BLaER1 treated with 17β-estradiol and CSF1 and Interleukin-3, amounts not matched to agents 10 nM and 100 nM (cell line): Measurements from ENCODE around the gene KCNIP3.

Experiments used
- H3K27ac ChIP-seq, 11 experiments: shearing (Covaris generic); formaldehyde crosslinking; 2 replicates each; pipeline ENCODE4 v1.8.1; 2022
- H3K27me3 ChIP-seq, 11 experiments: shearing (Covaris generic); formaldehyde crosslinking; 2 replicates each; pipeline ENCODE4 v1.8.1; 2022
- H3K36me3 ChIP-seq, 11 experiments: shearing (Covaris generic); formaldehyde crosslinking; 2 replicates each; pipeline ENCODE4 v1.8.1; 2022
- H3K4me1 ChIP-seq, 10 experiments: shearing (Covaris generic); formaldehyde crosslinking; 2 replicates each; pipeline ENCODE4 v1.8.1; 2022
- H3K4me2 ChIP-seq, 11 experiments: shearing (Covaris generic); formaldehyde crosslinking; 2 replicates each; pipeline ENCODE4 v1.8.1; 2022
- H3K4me3 ChIP-seq, 10 experiments: shearing (Covaris generic); formaldehyde crosslinking; 2 replicates each; pipeline ENCODE4 v1.8.1; 2022
- H3K9ac ChIP-seq, 11 experiments: shearing (Covaris generic); formaldehyde crosslinking; 2 replicates each; pipeline ENCODE4 v1.8.1; 2022
- H3K9me3 ChIP-seq, 11 experiments: shearing (Covaris generic); formaldehyde crosslinking; replicated peaks in 1 of 11; 2 replicates each; pipeline ENCODE4 v1.8.1; 2022
- H4K20me1 ChIP-seq, 11 experiments: shearing (Covaris generic); formaldehyde crosslinking; 2 replicates each; pipeline ENCODE4 v1.8.1; 2022
- Cebpa-rat ChIP-seq, 11 experiments: shearing (Covaris generic); IDR thresholded peaks; 2 replicates each; pipeline ENCODE4 v1.8.1; 2022

KCNIP3 gene

GRCh38 chr2:95278637-95279225 is 18.4 kb upstream of the KCNIP3 start:
- Histone ChIP-seq H3K27me3 (no peaks in the 10 kb centered on the region), H4K20me1 (no peaks in the 10 kb centered on the region; a peak in 1 of 22 replicates), H3K4me2 (peak overlapping the region in 4 of 11 experiments; percentile 40 to 51 (median 49); a peak in 6 of 22 replicates), H3K4me3 (no peak overlapping the region), H3K9me3 (no peaks in the 10 kb centered on the region), H3K36me3 (no peaks in the 10 kb centered on the region), H3K9ac (no peak overlapping the region), H3K4me1 (peaks cover 0 to 22% (median 4%) of the 10 kb centered on the region in 10 experiments; a peak in 10 of 20 replicates), H3K27ac (no peak overlapping the region)
- no peak for TF ChIP-seq Cebpa-rat (IDR thresholded peaks at IDR 0.05)

- no peaks in the 10 kb centered on the region for H3K27me3 ChIP-seq
- H3K36me3 ChIP-seq: no peaks in the 10 kb centered on the region
- no peak overlapping the region for H3K4me2 ChIP-seq
- H4K20me1 ChIP-seq: peaks cover 0 to under 1% (median 0%) of the 10 kb centered on the region in 11 experiments; a peak in 1 of 22 replicates
- no peak for TF ChIP-seq Cebpa-rat (IDR thresholded peaks at IDR 0.05)
- no peak overlapping the region for H3K9ac ChIP-seq
- H3K27ac ChIP-seq: no peak overlapping the region
- H3K9me3 ChIP-seq: no peaks in the 10 kb centered on the region
- H3K4me1 ChIP-seq: peaks cover 0 to 22% (median 4%) of the 10 kb centered on the region in 10 experiments; a peak in 10 of 20 replicates
- H3K4me3 ChIP-seq: no peak overlapping the region
Measured at GRCh38 chr2:95279435-95280035, 17.6 kb upstream of the KCNIP3 start.

- TF ChIP-seq Cebpa-rat (IDR thresholded peaks at IDR 0.05): no peak
- Histone ChIP-seq H3K9ac (no peak overlapping the region), H3K4me1 (peaks cover 0 to 15% (median 4%) of the 10 kb centered on the region in 10 experiments; a peak in 10 of 20 replicates), H3K36me3 (no peaks in the 10 kb centered on the region), H3K27ac (no peak overlapping the region), H3K27me3 (no peaks in the 10 kb centered on the region), H3K9me3 (no peaks in the 10 kb centered on the region), H4K20me1 (peaks cover 0 to 6% (median 0%) of the 10 kb centered on the region in 11 experiments; a peak in 1 of 22 replicates), H3K4me2 (no peak overlapping the region), H3K4me3 (no peak overlapping the region)
Measured at GRCh38 chr2:95281071-95281470, 16.1 kb upstream of the KCNIP3 start.

GRCh38 chr2:95281786-95282185 is 15.4 kb upstream of the KCNIP3 start:
- Histone ChIP-seq H3K4me1 (peaks cover 0 to 15% (median 4%) of the 10 kb centered on the region in 10 experiments; a peak in 10 of 20 replicates), H3K4me3 (no peak overlapping the region), H4K20me1 (peaks cover 0 to 6% (median 0%) of the 10 kb centered on the region in 11 experiments; a peak in 1 of 22 replicates), H3K36me3 (no peaks in the 10 kb centered on the region), H3K27ac (no peak overlapping the region), H3K4me2 (no peak overlapping the region), H3K9ac (no peak overlapping the region), H3K27me3 (no peaks in the 10 kb centered on the region), H3K9me3 (no peaks in the 10 kb centered on the region)
- no peak for TF ChIP-seq Cebpa-rat (IDR thresholded peaks at IDR 0.05)

GRCh38 chr2:95282458-95282857 is 14.7 kb upstream of the KCNIP3 start:
- H3K27me3 ChIP-seq: no peaks in the 10 kb centered on the region
- H3K4me1 ChIP-seq: peaks cover 0 to 13% (median 4%) of the 10 kb centered on the region in 10 experiments; a peak in 10 of 20 replicates
- H3K4me3 ChIP-seq: no peak overlapping the region
- no peaks in the 10 kb centered on the region for H3K36me3 ChIP-seq
- no peak overlapping the region for H3K27ac ChIP-seq
- H3K9ac ChIP-seq: no peak overlapping the region
- TF ChIP-seq Cebpa-rat (IDR thresholded peaks at IDR 0.05): no peak
- H4K20me1 ChIP-seq: peaks cover 0 to 6% (median 0%) of the 10 kb centered on the region in 11 experiments; a peak in 1 of 22 replicates
- no peaks in the 10 kb centered on the region for H3K9me3 ChIP-seq
- H3K4me2 ChIP-seq: no peak overlapping the region

- no peak for TF ChIP-seq Cebpa-rat (IDR thresholded peaks at IDR 0.05)
- Histone ChIP-seq H3K27me3 (no peaks in the 10 kb centered on the region), H3K27ac (no peak overlapping the region), H3K4me1 (peaks cover 0 to 2% (median 0%) of the 10 kb centered on the region in 10 experiments; a peak in 3 of 20 replicates), H3K4me3 (no peak overlapping the region), H3K4me2 (no peak overlapping the region), H3K9ac (no peak overlapping the region), H4K20me1 (peaks cover 0 to 6% (median 0%) of the 10 kb centered on the region in 11 experiments; a peak in 1 of 22 replicates), H3K36me3 (no peaks in the 10 kb centered on the region), H3K9me3 (no peaks in the 10 kb centered on the region)
Measured at GRCh38 chr2:95283562-95283961, 13.6 kb upstream of the KCNIP3 start.

GRCh38 chr2:95284886-95285541 is 12.1 kb upstream of the KCNIP3 start:
- Histone ChIP-seq H3K27me3 (no peaks in the 10 kb centered on the region), H4K20me1 (peaks cover 0 to 6% (median 0%) of the 10 kb centered on the region in 11 experiments; a peak in 1 of 22 replicates), H3K4me3 (no peak overlapping the region), H3K9me3 (peaks cover 0 to 4% (median 1%) of the 10 kb centered on the region in 11 experiments; a peak in 13 of 22 replicates), H3K36me3 (no peaks in the 10 kb centered on the region), H3K27ac (no peak overlapping the region), H3K9ac (no peak overlapping the region), H3K4me2 (no peak overlapping the region), H3K4me1 (no peaks in the 10 kb centered on the region)
- TF ChIP-seq Cebpa-rat (IDR thresholded peaks at IDR 0.05): no peak

- Histone ChIP-seq H3K27ac (no peak overlapping the region), H4K20me1 (peaks cover 0 to 6% (median 0%) of the 10 kb centered on the region in 11 experiments; a peak in 1 of 22 replicates), H3K27me3 (no peaks in the 10 kb centered on the region), H3K9me3 (peaks cover 4 to 9% (median 7%) of the 10 kb centered on the region in 11 experiments), H3K36me3 (no peaks in the 10 kb centered on the region), H3K4me1 (no peaks in the 10 kb centered on the region), H3K4me3 (no peak overlapping the region), H3K9ac (no peak overlapping the region), H3K4me2 (no peak overlapping the region)
- no peak for TF ChIP-seq Cebpa-rat (IDR thresholded peaks at IDR 0.05)
Measured at GRCh38 chr2:95285542-95285932, 11.6 kb upstream of the KCNIP3 start.

- no peak overlapping the region for H3K4me3 ChIP-seq
- H3K36me3 ChIP-seq: no peaks in the 10 kb centered on the region
- no peak overlapping the region for H3K9ac ChIP-seq
- H4K20me1 ChIP-seq: peaks cover 0 to 6% (median 0%) of the 10 kb centered on the region in 11 experiments; a peak in 1 of 22 replicates
- H3K4me2 ChIP-seq: no peak overlapping the region
- no peak for TF ChIP-seq Cebpa-rat (IDR thresholded peaks at IDR 0.05)
- no peaks in the 10 kb centered on the region for H3K4me1 ChIP-seq
- H3K9me3 ChIP-seq: peaks cover 22 to 27% (median 24%) of the 10 kb centered on the region in 11 experiments
- no peaks in the 10 kb centered on the region for H3K27me3 ChIP-seq
- no peak overlapping the region for H3K27ac ChIP-seq
Measured at GRCh38 chr2:95287336-95287735, 9.8 kb upstream of the KCNIP3 start.
